Nucleus accumbens (tissue), 56 donors: ENCODE results near the gene PXMP4.

Experiments
- DNase-seq, 56 donors: peaks; one replicate each; lab custom pipeline; 2025; lab: John Stamatoyannopoulos, UW

PXMP4 gene

DNA sequence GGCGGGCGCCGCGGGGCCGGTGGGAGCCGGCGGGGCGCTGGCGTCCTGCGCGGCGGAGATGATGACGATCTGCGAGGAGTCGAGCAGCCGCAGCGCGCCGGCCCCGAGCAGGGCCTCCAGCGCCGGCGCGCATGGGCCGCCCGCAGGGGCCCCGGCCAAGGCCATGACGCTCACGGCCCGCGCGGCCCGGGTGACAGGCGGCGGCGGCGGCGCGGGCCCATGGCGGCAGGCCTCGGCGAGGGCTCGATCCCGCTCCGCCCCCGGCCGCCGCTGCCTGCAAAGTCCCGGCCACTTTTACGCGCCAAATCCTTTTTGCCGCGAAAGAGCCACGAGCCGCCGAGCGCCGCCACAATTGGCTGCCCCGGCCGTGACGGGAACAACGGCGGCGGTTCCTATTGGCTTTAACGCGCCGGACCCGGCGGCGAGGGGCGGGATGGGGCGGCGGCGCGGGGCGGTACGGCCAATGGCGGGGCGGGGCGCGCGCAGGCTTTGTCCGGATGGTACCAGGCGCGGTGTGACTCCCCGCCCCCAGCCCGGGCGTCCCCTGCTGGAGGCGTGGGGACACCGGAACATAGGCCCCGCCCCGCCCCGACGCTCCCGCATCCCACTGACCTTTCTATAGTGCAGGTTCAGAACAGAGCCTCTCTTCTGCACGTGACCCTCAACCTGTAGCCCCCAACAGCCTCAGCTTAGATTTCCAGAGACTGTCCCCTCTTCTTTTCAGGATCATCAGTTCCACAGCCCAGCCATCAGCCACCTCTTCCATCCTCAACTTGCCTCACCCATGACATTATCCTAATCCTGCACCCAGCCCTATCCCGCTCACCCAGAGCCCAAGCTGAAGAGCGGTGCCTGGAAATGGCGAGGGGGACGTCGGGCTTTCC lies 33.8 kb downstream of the PXMP4 start, which contains the start of gene E2F1:
TSS of gene E2F1 (minus strand) at position 286 of the 884 bp plus-strand sequence. CDS start at position 165, 121 bp downstream.
- DNase-seq, result peak; percentile 58 to 98 (median 92)

DNA sequence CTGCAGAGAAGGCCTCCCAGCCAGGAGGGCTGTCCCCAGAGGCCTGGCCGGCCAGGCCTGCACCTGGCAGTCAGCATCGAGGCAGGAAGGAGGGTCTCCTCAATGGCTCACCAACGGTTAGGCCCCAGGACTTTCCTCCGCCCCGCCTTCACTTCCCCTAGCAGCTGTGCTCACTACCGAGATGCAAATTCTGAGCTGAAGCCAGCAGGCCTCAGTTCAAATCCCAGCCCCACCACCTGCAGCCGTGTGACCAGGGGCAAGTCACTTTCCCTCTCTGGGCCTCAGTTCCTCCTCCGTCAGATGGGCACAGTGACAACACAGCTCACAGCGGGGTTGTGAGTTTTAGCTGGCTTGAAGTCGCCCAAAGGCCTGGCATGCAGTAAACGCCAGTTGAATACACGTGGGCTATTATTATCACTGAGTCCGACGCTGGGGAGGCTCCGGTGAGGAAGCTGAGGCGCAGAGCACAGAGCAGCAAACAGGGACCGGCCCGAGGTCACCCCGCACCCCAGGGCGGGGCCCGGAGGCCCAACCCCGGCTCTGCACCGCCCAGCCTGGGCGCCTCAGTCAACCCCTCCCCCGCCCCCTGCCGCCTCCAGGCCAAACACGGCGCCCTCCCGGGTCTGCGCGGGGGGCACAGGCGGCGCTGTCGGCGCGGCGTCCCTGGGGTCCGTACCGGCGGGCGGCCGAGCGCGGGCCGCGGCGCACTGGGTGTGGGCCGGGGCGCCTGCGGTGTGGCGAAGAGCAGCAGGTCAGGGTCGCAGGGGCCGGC lies 34.6 kb downstream of the PXMP4 start:
- no peak for DNase-seq

DNA sequence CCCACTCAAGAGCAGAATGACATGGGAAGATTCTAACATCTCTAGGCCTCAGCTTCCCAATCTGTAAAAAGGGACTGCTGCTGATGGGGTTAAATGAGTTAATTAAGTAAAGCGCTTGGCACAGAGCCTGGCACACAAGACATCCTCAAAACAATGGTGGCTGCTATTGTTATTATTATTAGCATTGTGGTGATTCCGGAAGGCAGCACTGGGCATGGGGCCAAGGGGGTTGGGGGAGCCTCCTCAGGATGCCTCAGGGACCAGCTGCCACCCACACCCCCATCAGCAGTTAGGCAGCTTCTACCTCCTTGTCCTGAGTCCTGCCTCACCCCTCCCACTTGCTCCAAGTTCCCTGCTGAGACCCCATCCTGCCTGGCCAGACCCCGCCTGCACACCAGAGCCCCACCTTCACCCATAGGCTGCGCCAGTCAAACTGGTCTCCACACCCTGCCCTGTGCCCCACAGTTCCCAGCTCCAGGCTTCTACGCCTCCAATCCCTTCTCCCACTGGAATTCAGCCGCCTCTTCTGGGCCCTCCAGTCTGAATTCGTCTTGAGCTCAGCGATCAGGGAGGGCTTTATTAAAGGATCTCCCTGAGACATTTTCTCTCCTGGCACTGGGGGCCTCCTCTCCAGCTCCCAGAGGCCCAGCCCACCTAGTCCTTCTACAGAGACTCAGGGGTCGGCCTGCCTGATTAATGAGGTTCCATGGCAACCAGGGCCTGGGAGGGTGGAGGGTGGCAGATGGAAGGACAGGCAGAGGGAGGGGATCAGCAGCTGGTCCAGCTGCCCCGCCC lies 35.4 kb downstream of the PXMP4 start:
- DNase-seq, result no peak

DNA sequence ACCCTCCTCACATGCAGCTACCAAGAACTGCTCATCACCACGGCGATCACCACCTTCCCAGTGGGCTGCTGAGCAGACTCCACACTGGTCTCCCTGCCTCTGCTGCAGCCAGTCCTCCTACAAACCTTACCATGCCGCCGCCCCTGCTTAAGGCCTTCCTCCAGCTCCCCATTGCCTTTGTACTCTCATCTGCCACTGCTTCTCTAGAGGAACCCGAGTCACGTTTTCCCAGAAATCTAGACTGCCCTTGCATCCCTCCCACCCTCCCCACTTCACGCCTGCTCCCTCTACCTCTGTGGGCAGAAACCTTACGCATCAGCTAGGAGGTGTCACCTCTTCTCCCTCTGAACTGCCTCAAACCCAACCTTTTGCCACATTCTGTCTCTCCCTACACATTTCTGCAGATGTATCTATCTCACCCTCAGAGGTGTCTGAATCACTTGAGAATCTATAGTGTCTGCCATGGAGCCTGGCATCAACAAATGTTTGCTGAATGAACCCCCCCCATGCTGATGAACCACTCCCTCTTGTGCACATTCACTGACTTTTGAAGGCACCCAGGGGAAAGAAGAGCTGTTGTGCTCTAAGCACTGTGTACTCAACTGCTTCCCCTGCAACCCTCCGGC lies 38.3 kb downstream of the PXMP4 start:
- DNase-seq, result no peak

DNA sequence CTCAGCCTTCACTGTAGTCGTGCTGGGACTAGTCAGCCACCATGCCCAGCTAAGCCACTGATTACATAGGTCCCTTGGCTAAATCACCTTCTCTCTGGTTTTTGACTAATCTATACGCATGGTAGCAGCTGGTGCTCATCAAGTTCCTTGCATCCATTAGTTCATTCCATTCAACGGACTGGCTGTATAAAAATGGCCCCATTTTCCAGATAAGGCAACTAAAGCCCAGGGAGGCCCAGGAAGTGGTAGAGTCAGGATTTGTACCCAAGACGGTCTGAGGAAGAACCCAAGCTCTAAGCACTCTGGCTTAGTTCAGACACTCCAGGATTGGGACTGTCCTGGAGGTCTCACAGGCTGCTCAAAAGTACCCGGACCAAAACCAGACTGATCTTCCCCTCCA lies 38.8 kb downstream of the PXMP4 start:
- no peak for DNase-seq

DNA sequence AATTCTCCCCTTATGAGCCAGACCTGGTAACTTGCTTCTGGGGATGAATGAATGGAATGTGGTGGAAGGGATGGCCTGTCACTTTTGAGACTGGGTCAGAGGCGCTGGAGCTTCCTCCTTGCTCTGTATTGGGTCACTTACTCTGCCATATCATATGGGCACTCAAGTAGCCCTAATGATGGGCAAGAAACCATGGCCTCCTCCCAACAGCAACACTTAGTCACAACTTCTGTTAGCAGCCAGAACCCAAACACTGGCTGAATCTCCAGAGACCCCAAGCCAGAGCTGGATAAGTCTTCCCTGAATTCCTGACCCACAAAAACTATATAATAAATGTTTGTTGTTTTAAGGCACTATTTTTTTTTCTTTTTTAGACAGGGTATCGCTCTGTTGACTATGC lies 39.4 kb downstream of the PXMP4 start:
- DNase-seq, result no peak

DNA sequence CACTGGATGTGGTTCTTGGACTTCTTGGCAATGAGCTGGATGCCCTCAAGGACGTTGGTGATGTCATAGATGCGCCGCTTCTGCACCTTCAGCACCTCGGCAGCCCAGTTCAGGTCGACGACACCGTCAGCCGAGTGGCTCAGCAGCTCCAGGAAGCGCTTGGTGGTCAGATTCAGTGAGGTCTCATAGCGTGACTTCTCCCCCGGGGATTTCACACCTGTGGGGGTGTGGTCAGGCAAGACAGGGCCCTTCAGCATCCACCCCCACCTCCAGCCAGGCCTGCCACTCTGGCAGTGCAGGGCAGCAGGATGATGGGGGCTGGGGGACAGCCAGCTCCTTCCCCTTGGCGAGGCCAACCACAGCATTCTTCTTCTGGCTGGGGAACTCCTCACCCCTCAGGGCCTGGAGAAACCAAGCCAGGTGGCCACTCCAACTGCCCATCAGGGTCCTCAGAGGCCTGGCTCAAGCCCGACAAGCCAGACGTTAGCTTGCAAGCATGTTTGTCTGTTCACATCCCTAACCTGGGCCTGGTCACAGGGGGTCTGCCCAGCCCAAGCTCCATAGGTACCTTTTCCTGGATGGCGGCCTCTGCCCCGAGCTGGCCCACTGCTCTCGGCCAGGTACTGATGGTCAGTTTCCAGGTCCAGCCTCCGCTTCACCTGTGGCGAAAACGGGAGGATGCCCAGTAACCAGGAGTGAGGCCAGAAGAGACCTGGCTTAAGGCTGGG lies 40.2 kb downstream of the PXMP4 start:
- DNase-seq, result no peak

DNA sequence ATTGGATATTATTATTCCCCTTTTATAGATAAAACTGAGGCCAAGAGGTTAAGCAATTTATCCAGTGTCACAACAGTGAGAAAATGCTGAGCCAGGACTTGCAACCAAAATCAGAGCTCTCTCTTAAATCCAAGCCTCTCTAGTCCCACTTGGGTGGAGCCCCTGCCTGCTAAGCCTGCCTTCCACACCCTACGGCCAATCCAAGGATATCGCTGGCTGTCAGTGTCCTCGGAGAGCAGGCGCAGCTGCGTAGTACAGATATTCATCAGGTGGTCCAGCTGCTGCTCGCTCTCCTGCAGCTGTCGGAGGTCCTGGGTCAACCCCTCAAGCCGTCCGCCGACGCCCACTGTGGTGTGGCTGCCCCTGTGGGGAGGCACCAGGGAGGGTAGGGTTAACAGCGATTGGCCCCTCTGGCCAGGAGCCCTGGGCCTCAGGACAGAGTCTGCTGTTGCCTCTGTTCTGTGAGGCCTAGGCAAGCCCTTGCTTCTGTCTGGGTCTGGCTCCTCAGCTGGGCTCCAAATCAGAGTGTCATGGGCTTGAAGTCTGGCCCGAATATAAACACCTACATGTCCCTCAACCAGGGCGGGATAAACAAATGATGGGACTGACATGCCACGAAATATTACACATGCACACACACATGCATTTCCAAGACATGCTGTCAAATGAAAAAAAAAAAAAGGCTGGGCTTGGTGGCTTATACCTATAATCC lies 42.0 kb downstream of the PXMP4 start:
- DNase-seq, result no peak

DNA sequence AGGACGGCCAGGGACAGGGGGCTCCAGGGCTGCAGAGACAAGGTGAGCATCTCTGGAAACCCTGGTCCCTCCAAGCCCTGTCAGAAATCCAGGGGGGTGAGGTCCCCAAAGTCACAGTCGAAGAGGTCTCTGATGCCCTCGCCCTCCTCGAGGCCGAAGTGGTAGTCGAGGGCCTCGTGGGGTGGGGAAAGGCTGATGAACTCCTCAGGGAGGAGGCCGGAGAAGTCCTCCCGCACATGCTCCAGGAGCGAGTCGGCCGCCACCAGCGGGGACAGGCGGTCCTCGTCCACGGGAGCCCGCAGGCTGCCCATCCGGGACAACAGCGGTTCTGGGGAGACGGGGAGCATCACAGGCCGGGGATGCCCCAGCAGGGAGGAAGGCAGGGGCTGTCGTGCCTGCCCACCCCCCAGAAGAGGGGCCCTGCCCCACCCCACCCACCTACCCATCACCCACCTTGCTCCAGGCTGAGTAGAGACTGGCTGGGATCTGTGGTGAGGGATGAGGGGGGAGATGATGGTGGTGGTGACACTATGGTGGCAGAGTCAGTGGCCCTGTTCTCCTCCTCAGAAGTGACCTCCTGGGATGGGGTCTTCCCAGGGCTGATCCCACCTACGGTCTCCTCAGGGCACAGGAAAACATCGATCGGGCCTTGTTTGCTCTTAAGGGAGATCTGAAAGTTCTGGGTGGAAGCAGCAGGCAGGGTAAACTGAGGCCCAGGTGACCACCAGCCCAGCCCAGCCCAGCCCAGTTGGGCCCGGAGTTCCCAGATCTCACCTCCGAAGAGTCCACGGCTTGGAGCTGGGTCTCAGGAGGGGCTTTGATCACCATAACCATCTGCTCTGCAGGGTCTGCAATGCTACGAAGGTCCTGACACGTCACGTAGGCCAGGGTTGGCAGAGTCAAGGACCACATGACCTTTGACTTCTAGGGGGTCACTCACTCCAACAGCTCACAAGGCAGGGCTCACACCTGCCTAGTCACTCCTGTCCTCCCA lies 43.2 kb downstream of the PXMP4 start:
- no peak for DNase-seq

DNA sequence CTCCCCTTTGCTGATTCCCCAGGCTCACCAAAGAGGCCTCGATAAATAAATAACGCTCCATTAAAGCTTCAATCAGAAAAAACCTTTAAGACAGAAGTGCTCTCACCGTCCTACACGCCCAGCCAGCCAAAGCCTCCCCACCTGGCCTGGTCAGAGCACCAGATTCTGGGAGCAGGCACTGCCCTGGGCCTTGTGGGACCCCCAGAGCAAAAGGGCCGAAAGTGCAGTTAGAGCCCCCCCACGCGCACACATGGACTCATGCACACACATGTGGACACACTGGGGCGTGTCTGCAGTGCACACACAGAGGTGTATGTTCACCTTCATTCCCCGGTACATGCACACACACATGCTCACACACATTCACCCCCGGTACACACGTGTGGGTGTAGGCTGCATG lies 44.0 kb downstream of the PXMP4 start:
- no peak for DNase-seq

DNA sequence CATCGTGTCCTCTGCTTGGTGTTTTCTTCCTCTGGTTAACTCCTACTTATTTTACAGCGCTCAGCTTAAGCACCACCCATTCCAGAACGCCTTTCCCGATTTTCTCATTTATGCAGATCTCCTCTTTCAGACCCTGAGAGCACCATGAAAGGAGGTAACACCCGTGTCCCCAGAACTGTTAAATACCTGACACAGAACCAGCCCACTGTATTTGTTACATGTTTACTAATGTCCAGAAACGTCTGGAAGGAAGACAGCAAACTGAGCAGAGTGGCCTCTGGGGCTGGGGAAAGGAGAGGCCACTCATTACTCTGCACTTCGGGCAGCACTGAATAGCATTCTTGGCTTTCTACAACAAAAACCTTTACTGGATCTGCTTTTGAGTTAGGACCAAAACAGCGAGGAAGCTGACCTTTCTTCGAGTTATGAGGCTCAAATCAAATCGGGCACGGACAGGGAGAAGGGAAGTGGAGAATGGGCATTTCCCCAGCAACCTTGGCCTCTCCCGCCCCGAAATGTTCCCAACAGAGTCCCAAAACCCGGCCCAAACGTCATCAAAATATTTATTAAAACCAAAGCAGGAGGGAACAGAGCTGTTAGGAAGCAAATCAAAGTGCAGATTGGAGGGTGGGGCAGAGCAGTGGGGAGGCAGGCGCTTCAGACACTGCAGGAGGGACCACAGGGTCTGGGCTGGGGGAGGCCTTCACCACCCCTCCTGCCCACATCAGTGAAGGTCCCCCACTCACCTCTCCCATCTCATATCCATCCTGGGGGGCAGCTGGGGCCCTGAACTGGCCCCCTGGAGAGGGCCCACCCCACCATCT lies 44.8 kb downstream of the PXMP4 start:
- peak in 2 of 56 donors; percentile 46 to 54 for DNase-seq

DNA sequence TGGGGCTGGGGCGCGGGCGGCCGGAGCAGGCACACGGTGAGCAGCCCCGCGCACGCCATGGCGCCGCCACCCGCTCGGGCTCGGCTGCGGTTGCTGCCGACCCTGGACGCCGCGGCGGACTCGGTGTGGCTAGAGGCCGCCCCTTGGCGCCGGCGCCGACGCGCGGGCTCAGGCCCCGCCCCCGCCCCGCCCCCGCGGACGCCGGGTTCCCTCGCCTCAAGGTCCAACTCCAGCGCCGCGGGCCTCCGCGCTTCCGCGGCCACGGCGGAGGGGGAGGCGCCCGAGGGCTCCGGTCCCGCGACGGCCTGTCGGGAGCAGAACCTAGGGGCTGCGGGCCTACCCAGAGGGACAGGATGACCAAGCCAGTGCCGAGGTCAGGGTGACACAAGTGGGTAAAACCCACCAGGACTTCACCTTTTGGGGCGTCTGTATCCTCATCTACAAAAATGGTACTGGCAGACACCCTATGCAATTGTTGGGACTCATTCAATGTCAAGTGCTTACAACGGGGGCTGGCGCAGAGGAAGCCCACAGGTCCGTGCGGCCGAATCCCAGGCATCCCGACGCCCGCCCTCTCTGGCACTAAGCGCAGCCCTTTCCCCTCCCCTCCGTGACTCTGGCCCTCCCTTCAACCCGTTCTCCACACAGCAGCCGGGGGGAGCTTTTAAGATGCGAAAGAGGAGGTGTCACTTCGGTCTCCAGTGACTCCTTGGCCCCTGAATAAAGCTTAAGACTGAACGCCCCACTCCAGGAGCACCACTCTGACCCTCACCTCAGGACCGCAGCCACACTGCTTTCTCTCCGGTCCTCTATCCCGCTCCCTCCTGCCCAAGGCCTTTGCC lies 45.6 kb downstream of the PXMP4 start, which contains the start of gene NECAB3:
TSS of gene NECAB3 (minus strand) at position 135 of the 842 bp plus-strand sequence. CDS start at position 59, 76 bp downstream.
- peak in 53 of 56 donors; percentile 18 to 87 (median 65) for DNase-seq

DNA sequence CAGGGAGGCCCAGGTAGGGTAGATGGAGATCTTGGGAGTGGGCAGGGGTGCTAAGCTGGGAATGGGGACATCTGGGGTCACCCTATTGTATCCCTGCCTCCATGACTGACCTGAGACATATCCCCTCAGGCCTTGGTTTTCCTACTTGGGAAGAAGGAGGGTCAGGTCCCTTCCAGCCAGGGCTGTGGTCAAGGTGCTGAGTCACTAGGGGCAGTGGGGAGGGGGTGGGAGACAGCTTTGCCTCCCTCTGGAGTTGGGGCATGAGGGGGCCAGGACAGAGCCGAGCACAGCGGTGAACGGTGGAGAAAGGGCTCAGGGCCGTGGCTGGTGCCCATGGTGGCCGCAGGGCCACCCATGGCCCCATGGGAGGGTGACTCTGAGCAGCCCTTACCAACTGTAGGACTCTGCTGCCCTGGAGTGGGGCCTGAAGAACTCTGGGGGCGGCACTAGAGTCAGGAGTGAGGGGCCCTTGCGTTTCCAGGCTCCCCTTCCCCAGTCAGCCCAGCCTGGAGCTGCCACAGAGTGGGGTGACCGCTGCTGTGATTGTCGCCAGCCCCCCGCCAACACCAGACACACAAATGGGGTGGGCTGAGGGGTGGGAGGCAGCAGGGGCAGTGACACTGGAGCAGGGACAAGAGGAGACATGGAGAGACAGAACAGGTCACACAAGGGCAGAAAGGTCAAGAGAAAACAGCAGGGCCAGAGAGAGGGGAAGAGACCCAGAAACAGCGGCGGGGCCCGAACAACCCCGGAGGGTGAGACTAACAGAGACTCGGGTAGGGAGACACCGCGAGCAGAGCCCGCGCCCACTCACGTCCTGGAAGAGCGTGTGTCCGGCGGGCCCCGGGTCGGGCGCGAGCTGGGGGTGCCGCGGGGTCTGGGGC lies 46.5 kb downstream of the PXMP4 start:
- peak in 2 of 56 donors; percentile 20 to 67 for DNase-seq

DNA sequence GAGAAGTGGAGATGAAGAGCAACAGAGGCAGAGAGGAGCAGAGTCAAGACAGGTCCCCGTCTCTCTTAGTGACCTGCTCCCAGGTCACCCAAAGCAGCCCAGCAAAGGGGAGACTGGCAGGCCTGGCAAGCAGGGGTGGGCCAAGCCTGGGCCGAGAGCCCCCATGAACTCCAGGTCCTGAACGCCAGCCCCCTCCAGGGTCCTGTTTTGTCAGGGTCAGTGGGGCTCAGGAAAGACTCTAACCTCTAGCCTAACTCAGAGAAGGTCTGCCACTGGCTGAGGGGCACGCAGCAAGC lies 47.0 kb downstream of the PXMP4 start:
- DNase-seq, result no peak
